SK-N-MC (cell line): ENCODE measurements around the gene RGR.

Experiments used
- EZH2 ChIP-seq: fragments of 200-600 bp; sonication (generic); IDR thresholded peaks from one replicate; pipeline ENCODE4 v1.6.1; 2017; ENCODE audit warnings: antibody characterized with exemption
- FOXP2 ChIP-seq: optimal IDR thresholded peaks from 2 replicates; pipeline ENCODE3; 2011; ENCODE audit warnings: mild to moderate bottlenecking, moderate library complexity; ENCODE audit not compliant: insufficient read depth; ENCODE audit errors: extremely low read length, control extremely low read depth
- POLR2AphosphoS5 ChIP-seq: IDR thresholded peaks from 2 replicates; pipeline ENCODE4 v1.6.1; 2012; ENCODE audit warnings: mild to moderate bottlenecking, low read depth, low read length, borderline replicate concordance

- TF ChIP-seq POLR2AphosphoS5 (no peak), EZH2 (no peak), FOXP2 (no peak)
Observed at GRCh38 chr10:84291384-84291783, 46.5 kb downstream of the RGR start.
